Endothelial cell of umbilical vein (primary cell): ENCODE measurements around the gene PSG11.
"Not testable (repeated sequence)": the region's sequence is repeated elsewhere in the genome, so short reads cannot be mapped to it uniquely, and the experiment has no call there.

Experiments used
- MYC ChIP-seq: IDR thresholded peaks from one replicate; pipeline ENCODE4 v1.6.1; 2011; ENCODE audit warnings: mild to moderate bottlenecking, low read depth, low read length
- TF ChIP-seq, protein P1 (sequence below), 2 donors: IDR thresholded peaks; 1 replicate in 1 of 2; 2 replicates in 1 of 2; pipeline ENCODE4 v1.5.1; 2011; ENCODE audit warnings: low read length in 2 of 2, mild to moderate bottlenecking in 2 of 2, moderate library complexity in 2 of 2, control low read depth in 1 of 2, inconsistent platforms in 1 of 2, low read depth in 1 of 2; ENCODE audit not compliant: insufficient read depth in 1 of 2; ENCODE audit errors: extremely low read depth in 1 of 2

DNA sequence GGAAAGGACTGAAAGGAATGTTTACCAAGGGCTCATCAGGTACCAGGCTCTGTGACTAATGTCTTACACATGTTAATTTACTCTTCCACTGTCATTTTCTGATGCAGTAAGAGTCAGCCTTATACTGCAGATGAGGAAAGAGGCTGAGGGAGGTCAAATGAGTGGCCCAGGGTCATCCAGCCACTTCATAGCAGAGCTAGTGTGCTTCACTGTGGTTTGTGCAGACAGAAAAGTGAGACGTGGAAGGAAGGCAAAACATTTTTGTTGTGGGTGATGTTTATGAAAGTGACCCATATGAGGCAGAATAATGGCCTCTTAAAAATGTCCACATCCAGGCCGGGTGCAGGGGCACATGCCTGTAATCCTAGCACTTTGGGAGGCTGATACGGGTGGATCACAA is 34.0 kb upstream of the PSG11 start:
- TF ChIP-seq, protein P1, sequence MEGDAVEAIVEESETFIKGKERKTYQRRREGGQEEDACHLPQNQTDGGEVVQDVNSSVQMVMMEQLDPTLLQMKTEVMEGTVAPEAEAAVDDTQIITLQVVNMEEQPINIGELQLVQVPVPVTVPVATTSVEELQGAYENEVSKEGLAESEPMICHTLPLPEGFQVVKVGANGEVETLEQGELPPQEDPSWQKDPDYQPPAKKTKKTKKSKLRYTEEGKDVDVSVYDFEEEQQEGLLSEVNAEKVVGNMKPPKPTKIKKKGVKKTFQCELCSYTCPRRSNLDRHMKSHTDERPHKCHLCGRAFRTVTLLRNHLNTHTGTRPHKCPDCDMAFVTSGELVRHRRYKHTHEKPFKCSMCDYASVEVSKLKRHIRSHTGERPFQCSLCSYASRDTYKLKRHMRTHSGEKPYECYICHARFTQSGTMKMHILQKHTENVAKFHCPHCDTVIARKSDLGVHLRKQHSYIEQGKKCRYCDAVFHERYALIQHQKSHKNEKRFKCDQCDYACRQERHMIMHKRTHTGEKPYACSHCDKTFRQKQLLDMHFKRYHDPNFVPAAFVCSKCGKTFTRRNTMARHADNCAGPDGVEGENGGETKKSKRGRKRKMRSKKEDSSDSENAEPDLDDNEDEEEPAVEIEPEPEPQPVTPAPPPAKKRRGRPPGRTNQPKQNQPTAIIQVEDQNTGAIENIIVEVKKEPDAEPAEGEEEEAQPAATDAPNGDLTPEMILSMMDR (IDR thresholded peaks at IDR 0.05; ENCODE audit: extremely low read depth in 1 of 2, insufficient read depth in 1 of 2, low read depth in 1 of 2, low read length in 2 of 2) = not testable (repeated sequence)
- TF ChIP-seq MYC = not testable (repeated sequence)
